WTC11 (cell line): Measurements from ENCODE around the gene SLC29A1. TPM values are rescaled to one million over a fixed set of nuclear protein-coding genes. Genes with fewer than 3 reads are reported as not detected.

Experiments
- ATAC-seq: fragments of 200-7000 bp; cut with Tn5 transposase; 2 replicates; pipeline ENCODE4 v1.10.0; 2021; ENCODE audit warnings: mild to moderate bottlenecking, moderate library complexity
- CTCF ChIA-PET: fragments of 300-600 bp; sonication (Branson Sonifier 250); formaldehyde crosslinking; loops from one replicate; lab custom pipeline; 2021; ENCODE audit warnings: antibody characterized with exemption; lab: Charles Lee
- POLR2A ChIA-PET: fragments of 350-600 bp; sonication (Branson Sonifier 250); formaldehyde crosslinking; loops from one replicate; lab custom pipeline; 2021; ENCODE audit warnings: antibody characterized with exemption; lab: Charles Lee
- DNase-seq: peaks from one replicate; pipeline ENCODE4 v3.0.0; 2021; ENCODE audit warnings: low spot score
- H3K27ac Mint-ChIP-seq: 2 replicates; pipeline ENCODE4 v1.8.0; 2021; ENCODE audit warnings: mixed read lengths
- H3K27me3 Mint-ChIP-seq: 2 replicates; pipeline ENCODE4 v1.8.0; 2021; ENCODE audit warnings: low read depth, mild to moderate bottlenecking, moderate library complexity, mixed read lengths
- H3K36me3 Mint-ChIP-seq: 2 replicates; pipeline ENCODE4 v1.8.0; 2021; ENCODE audit warnings: mixed read lengths
- H3K4me1 Mint-ChIP-seq: 2 replicates; pipeline ENCODE4 v1.8.0; 2022; ENCODE audit warnings: mixed read lengths
- H3K4me3 Mint-ChIP-seq: 2 replicates; pipeline ENCODE4 v1.8.0; 2021; ENCODE audit warnings: mild to moderate bottlenecking, moderate library complexity, mixed read lengths
- H3K9me3 Mint-ChIP-seq: 2 replicates; pipeline ENCODE4 v1.8.0; 2021; ENCODE audit warnings: mixed read lengths
- ATF3 ChIP-seq: sonication (generic); formaldehyde crosslinking; conservative IDR thresholded peaks from 2 replicates; pipeline ENCODE4 v1.8.1; 2022; ENCODE audit warnings: mild to moderate bottlenecking, missing genetic modification reagents
- CDX4 ChIP-seq: fragments of 250-450 bp; sonication (Bioruptor Pico); IDR thresholded peaks from 2 replicates; pipeline ENCODE4 v1.9.0; 2021; ENCODE audit warnings: moderate library complexity, mild to moderate bottlenecking, inconsistent platforms, borderline replicate concordance
- E2F1 ChIP-seq: sonication (generic); formaldehyde crosslinking; IDR thresholded peaks from 2 replicates; pipeline ENCODE4 v1.8.0; 2022; ENCODE audit warnings: mild to moderate bottlenecking, missing genetic modification reagents
- E2F4 ChIP-seq: sonication (generic); formaldehyde crosslinking; IDR thresholded peaks from 2 replicates; pipeline ENCODE4 v1.8.1; 2022; ENCODE audit warnings: low read depth, mild to moderate bottlenecking, moderate library complexity, missing genetic modification reagents, borderline replicate concordance
- ERG ChIP-seq: fragments of 250-450 bp; sonication (Bioruptor Pico); IDR thresholded peaks from 2 replicates; pipeline ENCODE4 v1.8.0; 2021; ENCODE audit warnings: mild to moderate bottlenecking
- ETV6 ChIP-seq: sonication (generic); formaldehyde crosslinking; IDR thresholded peaks from 2 replicates; pipeline ENCODE4 v1.8.1; 2022; ENCODE audit warnings: mild to moderate bottlenecking, missing genetic modification reagents
- FOXJ3 ChIP-seq: sonication (generic); formaldehyde crosslinking; IDR thresholded peaks from 2 replicates; pipeline ENCODE4 v1.9.0; 2021; ENCODE audit warnings: missing genetic modification reagents, mild to moderate bottlenecking, borderline replicate concordance
- FOXP4 ChIP-seq: sonication (generic); formaldehyde crosslinking; IDR thresholded peaks from 2 replicates; pipeline ENCODE4 v1.8.0; 2022; ENCODE audit warnings: mild to moderate bottlenecking, missing genetic modification reagents
- GRHL2 ChIP-seq: fragments of 250-450 bp; sonication (Bioruptor Pico); IDR thresholded peaks from 2 replicates; pipeline ENCODE4 v1.8.0; 2022; ENCODE audit warnings: mild to moderate bottlenecking, moderate library complexity; ENCODE audit not compliant: insufficient replicate concordance, severe bottlenecking
- IRF1 ChIP-seq: sonication (generic); formaldehyde crosslinking; IDR thresholded peaks from 2 replicates; pipeline ENCODE4 v1.8.0; 2023; ENCODE audit warnings: missing genetic modification reagents
- MAX ChIP-seq: sonication (generic); formaldehyde crosslinking; IDR thresholded peaks from 2 replicates; pipeline ENCODE4 v1.8.0; 2022; ENCODE audit warnings: mild to moderate bottlenecking, missing genetic modification reagents
- NR3C1 ChIP-seq: sonication (generic); formaldehyde crosslinking; conservative IDR thresholded peaks from 2 replicates; pipeline ENCODE4 v1.8.1; 2023; ENCODE audit warnings: low read depth, mild to moderate bottlenecking, missing genetic modification reagents
- PREB ChIP-seq: sonication (generic); formaldehyde crosslinking; IDR thresholded peaks from 2 replicates; pipeline ENCODE4 v1.8.1; 2022; ENCODE audit warnings: mild to moderate bottlenecking, missing genetic modification reagents, moderate library complexity, borderline replicate concordance
- RORB ChIP-seq: fragments of 250-450 bp; sonication (Bioruptor Pico); IDR thresholded peaks from 2 replicates; pipeline ENCODE4 v1.9.0; 2021; ENCODE audit warnings: mild to moderate bottlenecking
- SOX15 ChIP-seq: fragments of 250-450 bp; sonication (Bioruptor Pico); IDR thresholded peaks from 2 replicates; pipeline ENCODE4 v1.9.0; 2021; ENCODE audit warnings: mild to moderate bottlenecking
- SP1 ChIP-seq: sonication (generic); formaldehyde crosslinking; conservative IDR thresholded peaks from 2 replicates; pipeline ENCODE4 v1.8.1; 2022; ENCODE audit warnings: missing genetic modification reagents
- TEAD1 ChIP-seq: sonication (generic); formaldehyde crosslinking; IDR thresholded peaks from 2 replicates; pipeline ENCODE4 v1.8.0; 2022; ENCODE audit warnings: mild to moderate bottlenecking, missing genetic modification reagents
- TEAD4 ChIP-seq: sonication (generic); formaldehyde crosslinking; IDR thresholded peaks from 2 replicates; pipeline ENCODE4 v1.8.0; 2022; ENCODE audit warnings: mild to moderate bottlenecking, missing genetic modification reagents
- TP53 ChIP-seq: sonication (generic); formaldehyde crosslinking; IDR thresholded peaks from 2 replicates; pipeline ENCODE4 v1.8.1; 2023; ENCODE audit warnings: mild to moderate bottlenecking, missing genetic modification reagents
- ZNF121 ChIP-seq: sonication (generic); formaldehyde crosslinking; IDR thresholded peaks from 2 replicates; pipeline ENCODE4 v1.8.0; 2023; ENCODE audit warnings: missing genetic modification reagents
- ZNF416 ChIP-seq: fragments of 250-450 bp; sonication (Bioruptor Pico); IDR thresholded peaks from 2 replicates; pipeline ENCODE4 v1.9.0; 2021; ENCODE audit warnings: mild to moderate bottlenecking, inconsistent platforms
- ZNF671 ChIP-seq: fragments of 250-450 bp; sonication (Bioruptor Pico); IDR thresholded peaks from 2 replicates; pipeline ENCODE4 v1.8.0; 2021; ENCODE audit warnings: mild to moderate bottlenecking
- total RNA-seq: library from RNA; stranded (reverse); gene quantifications from 3 replicates; pipeline ENCODE4 v1.2.3, GENCODE V29; 2021

The SLC29A1 gene
- total RNA-seq, 1 experiment from 2014 or later: 139 TPM

GRCh38 chr6:44237813-44238433 lies 14.5 kb downstream of the SLC29A1 start (continued):
- TF ChIP-seq RORB: no peak
- peak; percentile 67; the same call in 1 of the 2 replicates for TF ChIP-seq IRF1 (CRISPR knock-in tag)
- TF ChIP-seq PREB (CRISPR knock-in tag): no peak
- TF ChIP-seq ERG (CRISPR knock-in tag): 0 out of 2 replicates have a peak, but pooled peaks have one; percentile 32
- TF ChIP-seq ZNF671 (CRISPR knock-in tag): no peak
- TF ChIP-seq MAX (CRISPR knock-in tag): peak; percentile 30; the same call in 1 of the 2 replicates
- no peak for TF ChIP-seq TEAD4 (CRISPR knock-in tag)
- no peak; the same call in 1 of the 2 replicates for TF ChIP-seq ATF3 (CRISPR knock-in tag)
- no peak for TF ChIP-seq CDX4
- TF ChIP-seq ZNF121 (CRISPR knock-in tag): no peak
- TF ChIP-seq NR3C1 (CRISPR knock-in tag): no peak
- TF ChIP-seq TEAD1 (CRISPR knock-in tag): no peak
- no peak for TF ChIP-seq TP53 (CRISPR knock-in tag)
- TF ChIP-seq SP1 (CRISPR knock-in tag): peak; percentile 40; the same call in 1 of the 2 replicates
- TF ChIP-seq FOXJ3 (CRISPR knock-in tag): no peak
- TF ChIP-seq ETV6 (CRISPR knock-in tag): peak; percentile 89; the same call in 1 of the 2 replicates
- no peak for TF ChIP-seq E2F1 (CRISPR knock-in tag)
- TF ChIP-seq GRHL2: no peak

- Mint-ChIP-seq H3K9me3 (no peaks in the 10 kb centered on the region), H3K36me3 (peaks cover 12% of the 10 kb centered on the region), H3K27ac (no peak overlapping the region), H3K27me3 (peaks cover 30% of the 10 kb centered on the region), H3K4me1 (peaks cover 38% of the 10 kb centered on the region), H3K4me3 (peak overlapping the region; percentile 78)
- ATAC-seq: no peak
- CTCF ChIA-PET: interaction anchor here (6.3 kb wide), 1 partner anchor 15 kb away, joined by 174 read pairs; the partner anchor contains the start of gene SLC29A1
- POLR2A ChIA-PET: interaction anchor here (1.8 kb wide), 1 partner anchor 8 kb away, joined by 21 read pairs; the partner anchor contains the start of gene HSP90AB1
- no peak for DNase-seq
- TF ChIP-seq FOXP4 (CRISPR knock-in tag) (no peak), GRHL2 (no peak), NR3C1 (CRISPR knock-in tag) (no peak), E2F4 (CRISPR knock-in tag) (no peak), CDX4 (no peak), ATF3 (CRISPR knock-in tag) (no peak), ZNF416 (CRISPR knock-in tag) (no peak), FOXJ3 (CRISPR knock-in tag) (no peak), SOX15 (CRISPR knock-in tag) (no peak), PREB (CRISPR knock-in tag) (no peak)
These were observed 15.4 kb downstream of the SLC29A1 start for GRCh38 chr6:44238687-44239350.
